Epithelial cell of proximal tubule (primary cell): Measurements from ENCODE around the gene ATP5F1E. TPM values are rescaled to one million over a fixed set of nuclear protein-coding genes. Genes with fewer than 3 reads are reported as not detected.

Experiments used
- DNase-seq: peaks from one replicate; pipeline ENCODE4 v3.0.0-alpha.2; 2011; ENCODE audit warnings: low read depth
- H3K4me3 ChIP-seq: 2 replicates; pipeline ENCODE4 v1.5.1; 2011; ENCODE audit warnings: low read depth, mild to moderate bottlenecking, low read length
- CTCF ChIP-seq: conservative IDR thresholded peaks from 2 replicates; pipeline ENCODE4 v1.5.1; 2012; ENCODE audit warnings: low read depth, mild to moderate bottlenecking, low read length
- total RNA-seq: library from RNA; depleted of rRNA; stranded (reverse); fragments of >200 nt; gene quantifications from 2 replicates; pipeline ENCODE4 v1.2.3, GENCODE V29; 2015

Gene ATP5F1E
- total RNA-seq, 1 donor from 2014 or later, result 46.4 TPM

DNA sequence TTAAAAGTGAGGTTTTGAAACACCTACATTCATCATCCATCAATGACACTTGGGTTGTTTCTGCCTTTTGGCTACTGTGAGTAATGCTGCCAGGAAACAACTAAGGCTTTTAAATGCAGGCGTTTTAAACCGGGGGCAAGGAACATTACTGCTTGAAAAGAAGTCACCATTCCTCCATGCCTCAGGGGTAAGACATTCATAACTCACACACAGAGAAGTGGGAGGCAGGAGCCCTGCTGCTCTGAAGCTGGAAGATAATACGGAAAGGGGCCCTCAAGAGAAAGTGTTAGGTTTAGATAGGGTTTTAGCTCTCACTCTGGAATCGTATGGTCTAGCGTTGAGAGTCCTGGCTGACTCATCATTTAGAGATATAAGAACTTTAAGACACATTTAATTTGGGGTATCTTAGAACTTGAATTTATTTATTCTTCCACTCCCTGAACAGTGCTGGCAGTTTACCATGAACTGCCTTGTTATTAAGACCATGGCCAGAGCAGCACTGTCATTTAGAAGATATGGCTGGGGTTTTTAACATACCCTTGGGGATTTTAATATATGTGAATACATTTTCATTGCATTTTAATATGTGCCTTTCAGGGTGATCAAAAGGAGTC, 11.1 kb downstream of the ATP5F1E start:
- TF ChIP-seq CTCF, result no peak
- H3K4me3 ChIP-seq, result no peak overlapping the region
- DNase-seq, result no peak

GRCh38 chr20:59019217-59019616, 12.9 kb downstream of the ATP5F1E start, which contains the start of gene TUBB1:
TSS of gene TUBB1 (plus strand) at chr20:59019429. CDS start at chr20:59019523, 94 bp downstream.
- TF ChIP-seq CTCF, result no peak
- no peak within 1 kb of the TSS for H3K4me3 ChIP-seq
- DNase-seq, result no peak

DNA sequence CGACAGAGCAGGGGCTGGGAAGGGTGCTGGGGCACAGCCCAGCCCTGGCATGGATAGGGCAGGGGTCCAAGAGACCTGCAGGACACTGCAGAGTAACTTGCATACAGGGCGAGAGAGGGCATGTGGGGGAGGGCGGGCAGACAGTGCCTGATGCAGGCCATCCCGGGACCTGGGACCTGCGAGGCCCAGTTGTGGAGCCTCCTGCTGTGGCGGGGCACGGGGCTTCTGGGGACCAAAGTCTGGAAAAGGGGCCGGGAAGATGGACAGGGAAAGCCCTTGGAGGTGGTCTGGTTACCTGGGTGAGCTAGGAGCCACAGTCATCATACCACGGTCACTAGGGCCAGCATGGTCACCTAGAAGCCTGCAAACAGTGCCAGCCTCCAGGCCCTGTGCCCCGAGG, 13.3 kb downstream of the ATP5F1E start:
- TF ChIP-seq CTCF, result no peak

DNA sequence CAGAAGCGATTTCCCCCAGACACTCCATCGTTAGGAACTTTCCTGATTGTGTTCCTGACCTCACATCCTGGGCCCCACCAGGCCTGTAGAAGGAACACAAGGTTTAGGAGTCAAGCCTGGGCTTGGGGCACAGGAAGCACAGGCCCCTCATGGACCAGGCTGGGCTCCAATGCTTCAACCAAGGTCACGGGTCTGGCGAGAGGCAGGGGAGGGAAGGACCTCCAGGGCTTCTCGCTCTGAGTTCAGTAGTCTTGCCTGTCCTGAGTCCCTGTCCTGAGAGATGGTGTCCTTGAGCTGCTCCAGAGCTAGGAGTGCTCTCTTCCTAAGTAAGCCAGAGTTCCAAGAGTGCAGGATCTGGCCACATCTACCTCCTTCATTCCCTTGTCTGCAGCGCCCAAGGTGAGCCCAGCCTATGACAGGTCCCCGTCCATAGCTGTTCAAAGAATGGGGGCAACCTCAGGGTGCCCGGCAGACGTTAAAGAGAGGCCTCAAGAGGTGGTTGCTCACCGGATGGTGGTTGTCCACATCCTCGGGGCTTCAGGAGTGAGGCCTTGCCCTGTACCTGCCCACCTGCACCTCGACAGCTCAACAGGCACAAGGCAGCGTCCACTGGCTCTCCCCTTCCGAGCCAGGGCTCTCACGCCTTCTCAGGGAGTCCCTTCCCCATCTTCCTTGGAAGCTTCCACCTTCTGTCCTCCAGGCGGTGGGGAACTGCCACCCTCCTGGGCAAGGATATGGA, 14.5 kb downstream of the ATP5F1E start:
- DNase-seq, result no peak
- H3K4me3 ChIP-seq, result no peak overlapping the region
- TF ChIP-seq CTCF, result no peak

More for the DNA sequence above, 13.3 kb downstream of the ATP5F1E start:
- H3K4me3 ChIP-seq, result no peak overlapping the region
- no peak for DNase-seq

GRCh38 chr20:59016795-59017492, 15.2 kb downstream of the ATP5F1E start:
- no peak overlapping the region for H3K4me3 ChIP-seq
- TF ChIP-seq CTCF, result no peak
- DNase-seq, result no peak

GRCh38 chr20:59015812-59016711, 16.1 kb downstream of the ATP5F1E start:
- no peak overlapping the region for H3K4me3 ChIP-seq
- no peak for TF ChIP-seq CTCF
- no peak for DNase-seq
